GM21381 (cell line): ENCODE measurements around the gene KCNJ12.
A peak's percentile ranks its signal among the peaks of the same experiment; 100 is the strongest.
"Not testable (repeated sequence)": the region's sequence is repeated elsewhere in the genome, so short reads cannot be mapped to it uniquely, and the experiment has no call there.

ENCODE experiments used
- ATAC-seq: cut with Tn5 transposase; IDR thresholded peaks from one replicate; pipeline ENCODE4 v1.9.1; 2021; ENCODE audit warnings: mild to moderate bottlenecking, moderate library complexity; ENCODE audit not compliant: unreplicated experiment

Gene KCNJ12

DNA sequence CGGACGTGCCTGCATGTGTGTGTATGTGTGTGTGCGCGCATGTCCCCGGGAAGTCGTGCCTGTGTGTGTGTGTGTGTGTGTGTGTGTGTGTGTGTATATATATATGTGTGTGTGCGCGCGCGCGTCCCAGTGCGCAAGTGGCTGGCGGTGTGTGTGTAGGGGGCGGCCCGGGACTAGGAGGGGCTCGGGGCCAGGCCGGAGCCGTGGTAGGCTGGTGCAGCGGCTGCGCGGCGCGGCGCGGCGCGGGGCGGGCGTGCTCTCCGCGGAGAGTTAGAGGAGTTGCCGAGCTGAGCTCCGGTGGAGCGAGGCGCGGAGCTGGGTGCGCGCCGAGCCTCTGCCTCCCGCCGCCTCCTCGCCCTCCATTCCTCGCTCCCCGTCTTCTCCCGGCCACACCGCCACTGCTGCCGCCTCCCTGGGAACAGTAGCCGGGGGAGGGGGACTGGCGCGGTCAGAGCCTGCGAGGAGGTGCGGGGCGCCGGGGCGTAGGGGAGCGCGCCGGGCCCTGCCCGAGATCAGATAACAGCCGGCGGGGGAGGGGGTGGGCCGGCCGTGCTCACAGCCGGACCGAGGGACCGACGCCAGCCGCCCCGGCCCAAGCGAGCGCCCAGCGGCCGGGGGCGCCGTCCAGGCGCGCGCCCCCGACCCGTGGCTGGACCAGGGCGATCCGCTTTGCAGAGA, at the start of gene KCNJ12:
Gene KCNJ12, plus strand, starts transcription at position 277 of the 678 bp plus-strand sequence. CDS start 38,986 bp downstream, outside the sequence.
- ATAC-seq = no peak

DNA sequence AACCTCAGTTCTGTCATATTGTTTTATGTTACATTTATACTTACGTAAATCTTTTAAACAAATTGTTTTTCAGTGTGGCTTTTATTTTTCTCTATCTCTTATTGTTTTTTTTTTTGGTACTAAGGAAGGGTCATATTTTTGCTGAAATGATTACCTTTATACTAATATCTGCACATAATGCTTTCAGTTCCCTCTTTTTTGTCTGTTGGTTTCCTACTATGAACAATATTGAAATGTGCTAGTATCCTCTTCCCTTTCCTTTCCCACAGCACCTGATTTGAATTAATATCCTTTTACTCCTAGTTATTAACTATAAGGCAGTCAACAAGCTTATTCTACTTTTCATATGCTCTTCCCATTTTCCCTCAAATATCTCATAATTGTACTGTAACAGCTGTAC, 48.2 kb upstream of the KCNJ12 start:
- ATAC-seq = not testable (repeated sequence)

DNA sequence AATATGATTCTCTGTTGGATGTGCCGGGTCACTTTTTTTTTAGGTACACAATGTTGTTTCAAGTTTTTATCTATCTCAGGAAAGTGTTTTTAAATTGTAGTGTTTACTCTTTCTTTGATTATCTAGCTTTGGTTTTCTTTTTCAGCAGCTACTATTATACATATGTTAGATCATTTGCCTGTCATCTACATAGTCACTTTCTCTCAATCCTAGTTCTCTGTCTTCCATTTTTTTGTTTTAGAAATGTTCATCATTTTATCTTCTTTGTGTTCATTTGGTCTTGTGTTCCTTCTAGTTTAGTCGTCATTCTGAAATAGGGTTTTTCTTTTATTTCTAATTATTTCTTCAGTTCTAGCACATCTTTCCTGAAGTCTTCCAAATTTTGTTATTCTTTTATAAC, 47.4 kb upstream of the KCNJ12 start:
- not testable (repeated sequence) for ATAC-seq

DNA sequence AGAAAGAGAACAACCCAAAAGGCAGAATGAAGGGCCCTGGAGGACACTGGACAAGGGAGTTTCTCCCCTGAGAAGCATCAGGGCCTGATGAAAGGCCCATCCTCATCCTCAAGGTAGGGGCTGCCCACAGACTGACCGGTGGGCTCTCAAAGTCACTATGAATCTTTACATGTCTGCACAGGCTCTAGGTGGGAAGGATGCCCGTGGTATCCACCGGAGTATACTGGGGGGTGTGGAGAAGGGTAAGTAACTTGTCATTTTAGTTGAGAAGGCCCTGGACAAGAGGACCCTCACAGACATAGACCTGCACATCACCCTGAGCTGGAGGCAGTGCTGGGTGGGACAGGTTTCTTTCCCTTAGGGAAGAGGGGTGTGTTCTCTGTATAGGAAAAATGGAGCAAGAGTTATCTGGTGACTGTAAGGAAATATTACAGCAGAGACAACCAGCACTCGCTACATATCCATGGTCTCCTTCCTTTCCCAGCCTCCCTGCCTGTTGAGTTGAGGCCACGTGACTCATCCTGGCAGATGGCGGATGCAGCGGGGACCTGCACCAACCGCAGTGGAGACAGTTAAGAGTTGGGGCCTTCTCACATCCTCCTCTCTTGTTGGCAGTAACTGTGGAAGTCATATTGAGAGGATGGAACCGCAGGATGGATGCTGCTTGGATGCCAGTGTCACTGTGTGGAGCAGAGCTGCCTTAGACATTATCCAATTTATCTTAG, 45.6 kb upstream of the KCNJ12 start:
- no peak for ATAC-seq

DNA sequence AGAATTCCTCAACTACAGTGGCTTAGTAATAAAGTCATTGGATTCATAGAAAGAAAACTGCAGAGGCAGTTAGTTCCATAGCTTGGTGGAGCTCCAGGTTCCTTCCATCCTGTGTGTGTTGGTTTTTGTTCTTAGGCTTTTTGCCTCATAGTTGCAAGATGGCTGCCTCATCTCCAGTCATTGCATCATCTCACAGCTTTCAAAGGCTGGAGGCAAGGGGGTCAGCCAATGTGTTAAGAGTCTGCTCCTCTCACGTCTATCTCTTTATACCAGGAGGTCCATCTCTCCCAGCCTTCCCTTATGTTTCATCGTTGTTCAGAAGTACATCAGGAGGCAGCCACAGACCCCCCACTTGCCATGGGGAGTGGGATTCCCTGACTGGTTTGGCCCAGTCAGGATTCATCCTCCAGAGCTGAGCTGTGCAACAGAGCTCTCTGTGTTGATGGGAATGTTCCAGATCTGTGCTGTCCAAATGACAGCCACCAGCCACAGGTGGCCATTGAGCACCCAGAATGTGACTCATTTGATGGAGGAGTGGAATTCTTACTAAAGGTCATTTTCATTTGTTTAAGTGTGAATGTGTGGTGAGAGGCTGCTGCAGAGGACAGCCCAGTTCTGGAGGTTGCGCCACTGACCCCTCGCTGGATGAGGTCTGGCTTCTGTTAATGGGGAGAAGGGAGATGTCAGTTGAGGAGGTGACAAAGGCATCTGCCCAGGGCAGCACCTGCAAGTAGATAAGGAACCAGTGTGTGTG, 39.4 kb upstream of the KCNJ12 start:
- ATAC-seq = not testable (repeated sequence)

DNA sequence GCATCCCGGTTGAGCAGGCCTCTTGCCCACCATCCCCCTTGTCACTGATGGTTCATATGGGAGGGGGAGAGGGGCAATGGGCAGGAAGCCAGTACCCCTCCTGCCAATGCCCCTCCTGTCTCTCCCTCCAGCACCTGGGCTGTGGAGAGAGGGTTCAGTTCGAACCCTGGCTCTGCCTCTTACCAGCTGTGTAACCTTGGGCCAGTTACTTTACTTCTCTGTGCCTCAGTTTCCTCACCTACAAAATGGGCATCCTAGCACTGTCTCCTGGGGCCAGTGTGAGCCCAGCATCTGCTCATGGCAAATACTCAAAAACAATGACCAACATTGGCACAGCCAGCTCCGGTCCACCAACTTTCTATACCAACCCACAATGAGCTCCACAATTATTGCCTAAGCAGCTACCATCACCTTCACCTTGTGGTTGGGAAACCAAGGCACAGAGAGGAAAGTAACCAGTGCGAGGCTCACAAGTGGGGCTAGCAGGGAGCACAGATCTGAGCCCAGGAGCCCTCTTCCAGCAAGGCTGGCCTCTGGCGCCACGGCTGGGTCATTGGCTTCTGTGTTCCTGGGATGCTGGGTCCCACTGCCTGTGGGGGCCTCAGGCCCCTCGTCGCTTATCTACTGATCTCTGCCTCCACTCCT, 38.1 kb upstream of the KCNJ12 start:
- ATAC-seq = not testable (repeated sequence)

DNA sequence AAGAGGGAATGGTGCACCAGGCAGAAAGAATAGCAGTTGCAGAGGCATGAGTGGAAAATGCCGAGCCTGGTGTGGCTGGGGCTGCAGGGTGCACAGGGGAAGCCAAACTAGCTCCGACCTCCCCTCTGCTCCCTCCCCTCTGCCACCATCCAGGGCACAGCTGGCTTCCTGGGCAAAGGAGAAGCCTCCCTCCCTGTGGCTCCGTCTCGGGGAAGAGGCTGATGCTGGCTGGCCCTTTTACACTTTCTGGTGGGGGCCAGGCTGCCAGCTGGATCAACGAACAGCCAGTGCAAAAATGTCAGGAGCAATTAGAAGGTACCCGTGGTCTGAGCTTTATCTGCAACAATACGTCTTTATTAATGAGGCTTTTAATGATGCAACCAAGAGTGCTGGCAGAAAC, 37.1 kb upstream of the KCNJ12 start:
- ATAC-seq = no peak

DNA sequence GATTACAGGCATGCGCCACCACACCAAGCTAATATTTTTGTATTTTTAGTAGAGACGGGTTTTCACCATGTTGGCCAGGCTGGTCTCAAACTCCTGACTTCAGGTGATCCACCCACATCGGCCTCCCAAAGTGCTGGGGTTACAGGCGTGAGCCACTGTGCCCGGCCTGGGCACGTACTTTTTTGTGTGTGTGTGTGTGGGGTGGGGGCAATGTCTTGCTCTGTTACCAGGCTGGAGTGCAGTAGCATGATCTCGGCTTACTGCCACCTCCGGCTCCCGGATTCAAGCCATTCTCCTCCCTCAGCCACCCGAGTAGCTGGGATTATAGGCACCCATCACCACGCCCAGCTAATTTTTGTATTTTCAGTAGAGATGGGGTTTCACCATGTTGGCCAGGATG, 36.6 kb upstream of the KCNJ12 start:
- not testable (repeated sequence) for ATAC-seq

DNA sequence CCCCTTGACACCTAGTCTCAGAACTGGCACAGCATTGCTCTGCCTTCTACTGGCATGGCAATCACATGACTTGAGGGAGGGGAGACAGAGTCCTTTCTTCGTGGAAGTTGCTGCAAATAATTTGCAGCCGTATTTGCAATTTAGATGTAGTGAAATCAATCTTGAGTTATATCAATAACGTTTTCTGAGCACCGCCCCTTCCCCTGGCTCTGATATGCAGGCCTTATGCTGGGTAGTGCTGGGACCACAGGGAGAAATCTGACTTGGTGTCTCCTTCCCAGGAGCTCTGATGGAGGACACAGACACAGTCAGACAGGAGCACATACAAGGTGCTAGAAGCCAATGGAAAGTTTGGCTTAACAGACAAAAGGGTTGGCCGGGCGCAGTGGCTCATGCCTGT, 35.8 kb upstream of the KCNJ12 start:
- ATAC-seq = not testable (repeated sequence)

DNA sequence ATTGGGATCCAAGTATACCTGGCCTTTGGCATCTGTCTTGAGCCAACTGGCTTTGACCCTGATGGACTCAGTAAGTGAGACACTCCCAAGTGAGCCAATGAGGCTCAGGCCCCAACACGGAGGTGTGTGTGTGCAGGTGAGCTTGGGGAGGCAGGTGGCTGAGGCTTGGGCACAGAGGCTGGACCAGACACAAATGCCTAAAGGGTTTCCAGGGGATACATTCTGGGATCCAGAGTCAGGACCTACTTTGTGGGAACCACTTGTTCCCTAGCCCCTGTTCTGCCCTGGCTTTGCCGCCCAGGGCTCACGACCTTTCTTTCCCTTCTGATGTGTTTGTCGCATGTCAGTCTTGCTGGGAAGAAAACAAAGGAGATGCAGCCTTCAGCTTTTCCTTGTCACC, 34.9 kb upstream of the KCNJ12 start:
- ATAC-seq = not testable (repeated sequence)

DNA sequence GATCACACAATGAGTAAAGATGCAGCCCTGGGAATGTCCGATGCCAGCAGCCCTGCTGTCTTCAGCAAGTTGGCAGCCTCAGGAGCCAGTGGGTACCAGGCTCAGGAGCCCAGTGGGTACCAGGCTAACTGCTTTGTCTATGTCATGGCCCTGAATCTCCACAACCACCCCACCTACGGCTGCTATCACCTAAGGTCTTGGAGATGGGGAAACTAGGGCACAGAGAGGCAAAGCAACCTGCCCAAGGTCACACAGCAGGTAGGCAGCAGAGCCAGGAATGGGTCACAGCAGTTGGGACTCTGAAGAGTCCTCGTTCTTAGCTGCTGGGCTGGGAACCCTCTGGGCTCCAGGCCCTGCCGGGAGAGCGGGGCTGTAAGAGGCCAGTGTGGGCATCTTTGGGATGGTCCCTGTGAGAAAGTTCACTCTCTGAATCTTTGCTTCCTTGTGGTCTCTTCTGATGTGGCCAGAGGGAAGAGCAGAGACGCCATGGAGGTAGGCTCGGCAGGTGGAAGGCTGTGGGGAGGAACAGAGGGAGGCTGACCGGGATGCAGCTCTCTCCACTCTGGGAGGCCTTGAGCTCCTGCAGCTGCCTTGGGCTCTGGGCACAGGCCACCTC, 34.1 kb upstream of the KCNJ12 start:
- ATAC-seq = not testable (repeated sequence)

DNA sequence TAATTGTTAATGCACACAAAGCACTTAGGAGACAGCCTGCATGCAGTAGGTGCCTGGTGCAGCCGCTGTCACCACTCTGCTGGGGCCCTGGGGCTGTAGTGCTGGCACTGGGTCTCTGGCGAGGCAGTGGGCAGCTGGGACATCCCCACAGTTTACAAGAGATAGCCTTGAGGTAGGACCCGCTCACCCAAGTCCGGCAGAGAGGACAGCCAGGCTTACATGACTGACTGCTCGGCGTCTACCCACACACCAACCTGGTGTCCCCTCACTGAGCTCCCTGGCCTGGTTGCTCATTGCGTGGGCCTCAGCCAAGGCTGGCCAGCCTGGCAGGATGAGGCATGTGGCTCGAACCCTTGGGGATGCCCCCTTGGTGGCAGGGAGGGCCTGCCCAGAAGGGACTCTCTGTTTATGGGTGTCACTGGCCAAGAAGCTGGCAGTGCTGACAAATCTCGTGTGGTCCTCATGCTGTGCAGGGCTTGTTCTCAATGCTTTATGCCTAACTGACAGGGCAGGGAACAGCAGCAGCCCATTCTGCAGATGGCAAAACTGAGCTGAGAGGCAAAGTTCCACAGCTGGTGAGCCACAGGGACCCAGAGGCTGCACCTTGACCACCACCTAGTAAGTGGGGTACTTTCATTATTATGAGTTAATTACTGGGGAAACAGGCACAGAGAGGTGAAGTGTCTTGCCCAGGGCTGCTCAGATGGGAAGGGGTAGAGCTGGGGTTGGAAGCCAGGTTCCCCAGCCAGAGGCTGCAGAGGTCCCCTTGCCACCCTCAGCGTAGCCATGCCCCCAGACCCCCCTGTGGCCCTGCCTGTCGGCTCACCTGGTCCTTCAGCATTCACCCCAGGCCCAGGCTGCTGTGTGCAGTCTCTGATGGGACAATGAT, 32.9 kb upstream of the KCNJ12 start:
- ATAC-seq = not testable (repeated sequence)

DNA sequence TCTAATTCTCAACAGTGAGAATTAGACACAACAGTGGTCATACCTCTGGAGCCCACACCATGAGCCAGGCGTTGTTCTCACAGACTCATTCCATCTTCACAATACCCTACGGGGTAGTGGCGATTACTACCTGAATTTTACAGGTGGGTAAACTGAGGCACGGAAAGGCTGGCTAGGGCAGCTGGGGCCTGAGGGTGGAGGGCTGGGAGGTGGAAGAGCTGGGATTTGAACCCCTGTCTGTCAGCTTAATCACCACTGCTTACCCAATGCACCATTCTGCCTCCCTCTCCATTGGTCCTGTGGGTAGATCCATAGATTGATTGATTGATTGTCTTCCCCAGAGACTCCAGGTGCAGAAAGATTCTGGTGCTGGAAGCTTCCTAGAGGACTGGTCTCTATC, 31.4 kb upstream of the KCNJ12 start:
- ATAC-seq = not testable (repeated sequence)

DNA sequence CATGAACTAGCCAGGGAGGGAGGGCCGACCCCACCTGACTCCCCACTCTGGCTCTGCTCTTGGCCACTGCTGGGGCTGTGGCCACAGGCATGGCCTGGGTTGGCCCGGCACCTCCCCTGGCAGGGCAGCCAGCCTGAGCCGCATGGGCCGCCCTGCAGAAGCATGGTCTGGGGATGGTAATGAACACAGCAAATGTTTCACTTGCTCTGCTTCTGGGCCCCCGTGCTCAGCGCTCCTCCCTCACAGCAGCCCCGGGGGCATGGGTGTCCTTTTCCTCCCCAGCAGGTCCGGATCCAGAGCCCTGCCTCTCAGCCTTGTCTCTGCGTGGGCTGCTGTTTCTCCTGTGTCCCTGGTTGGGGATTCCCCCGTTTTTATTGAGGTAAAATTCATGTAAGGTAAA, 30.9 kb upstream of the KCNJ12 start:
- ATAC-seq = no peak

DNA sequence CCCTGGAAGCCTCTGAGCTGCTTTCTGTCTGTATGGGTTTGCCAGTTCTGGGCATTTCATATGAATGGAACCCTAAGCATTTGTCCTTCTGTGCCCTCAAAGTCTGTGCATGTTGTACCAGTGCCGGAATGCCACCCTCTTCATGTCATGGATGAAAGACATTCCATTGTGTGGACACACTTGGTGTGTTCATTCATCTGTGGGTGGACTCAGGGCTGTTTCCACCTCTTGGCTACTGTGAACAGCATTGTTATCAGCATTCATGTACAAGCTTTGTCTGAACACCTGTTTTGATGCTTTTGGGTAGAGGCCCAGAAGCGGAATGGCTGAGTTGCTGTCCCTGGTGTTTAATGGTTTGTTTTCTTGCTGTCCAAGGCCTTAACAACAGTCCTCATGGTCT, 30.1 kb upstream of the KCNJ12 start:
- not testable (repeated sequence) for ATAC-seq

DNA sequence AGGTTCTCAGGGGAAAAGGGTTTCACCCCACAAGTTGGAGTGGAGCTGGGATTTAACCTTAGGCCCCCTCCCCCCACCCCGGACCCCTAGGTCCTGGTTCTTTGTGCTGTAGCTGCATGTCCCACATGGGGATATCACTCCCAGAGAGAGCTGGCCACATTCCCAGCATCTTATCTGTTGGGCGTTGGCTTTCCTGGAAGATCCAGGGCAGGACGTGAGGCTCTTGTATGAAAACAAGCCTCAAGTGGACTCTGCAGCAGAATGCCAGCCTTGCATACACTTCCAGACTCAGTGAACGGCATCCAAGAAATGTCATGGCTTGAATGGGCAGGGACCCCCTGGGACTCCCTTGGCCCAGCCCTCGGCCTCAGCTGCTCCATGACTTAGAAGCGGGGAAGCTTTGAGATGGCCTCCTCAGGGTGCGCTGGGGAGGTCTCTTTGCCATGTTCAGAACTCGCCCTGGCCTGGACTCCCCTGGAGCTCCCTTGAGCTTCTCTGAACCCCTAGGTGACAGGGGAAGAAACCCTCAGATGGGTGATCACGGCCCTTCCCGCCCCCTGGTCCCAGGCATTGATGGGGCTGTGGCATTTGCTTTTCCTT, 29.4 kb upstream of the KCNJ12 start:
- not testable (repeated sequence) for ATAC-seq

DNA sequence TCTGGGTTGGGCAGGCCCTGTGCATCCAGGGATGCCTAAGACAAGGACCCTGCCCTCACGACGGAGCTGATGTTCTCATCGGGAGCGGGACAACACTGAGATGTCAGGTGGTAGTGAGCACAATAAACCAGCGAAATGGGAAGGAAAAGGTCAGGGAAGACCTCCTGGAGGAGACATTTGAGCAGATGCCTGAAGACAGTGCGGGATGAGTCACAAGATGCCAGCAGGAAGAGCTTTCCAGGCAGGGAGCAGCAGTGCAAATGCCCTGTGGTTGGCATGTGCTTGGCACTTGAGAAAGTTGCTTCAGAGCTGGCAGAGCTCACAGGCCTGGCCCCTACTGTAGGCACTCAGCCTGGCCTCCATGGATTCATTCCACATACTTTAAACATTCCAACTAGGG, 28.5 kb upstream of the KCNJ12 start:
- ATAC-seq = not testable (repeated sequence)

DNA sequence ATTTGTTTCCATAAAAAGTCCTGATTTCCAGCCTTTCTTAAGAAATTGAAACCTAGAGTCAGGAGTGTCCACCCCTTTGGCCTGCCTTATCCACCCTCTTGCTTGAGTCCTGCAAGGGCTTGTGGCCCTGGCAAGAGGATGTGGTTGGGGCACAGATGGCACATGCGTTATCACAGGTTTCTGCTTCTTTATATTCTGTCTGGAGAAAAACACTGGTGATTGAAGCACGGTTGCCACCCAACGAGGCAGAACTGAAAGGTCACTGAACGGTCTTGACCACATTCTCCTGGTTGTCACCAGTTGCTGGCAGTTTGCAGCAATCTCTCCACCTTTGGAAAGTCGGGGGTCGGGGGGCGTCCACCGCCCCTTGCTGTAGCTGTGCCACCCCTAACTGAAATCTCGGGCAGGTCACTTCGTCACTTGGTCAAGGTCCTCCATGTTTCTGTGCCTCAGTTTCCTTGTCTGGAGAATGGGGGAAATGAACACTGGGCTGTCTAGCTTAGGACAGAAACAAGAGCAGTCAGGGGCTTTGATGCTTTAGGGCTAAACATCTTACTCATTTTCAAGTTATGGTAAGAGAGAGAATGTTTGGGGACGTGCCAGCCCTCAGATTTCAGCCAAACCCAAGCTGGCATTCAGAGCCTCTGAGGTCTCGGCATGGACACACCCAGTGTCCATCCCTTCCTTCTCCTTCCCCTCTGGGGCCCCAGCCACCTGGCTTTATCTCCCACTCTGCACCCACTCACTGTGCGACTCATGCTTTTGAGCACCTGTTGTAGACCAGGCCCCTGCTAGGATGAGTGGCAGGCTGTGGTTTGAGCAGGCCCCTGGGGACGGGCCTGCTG, 27.9 kb upstream of the KCNJ12 start:
- ATAC-seq = peak; percentile 45

DNA sequence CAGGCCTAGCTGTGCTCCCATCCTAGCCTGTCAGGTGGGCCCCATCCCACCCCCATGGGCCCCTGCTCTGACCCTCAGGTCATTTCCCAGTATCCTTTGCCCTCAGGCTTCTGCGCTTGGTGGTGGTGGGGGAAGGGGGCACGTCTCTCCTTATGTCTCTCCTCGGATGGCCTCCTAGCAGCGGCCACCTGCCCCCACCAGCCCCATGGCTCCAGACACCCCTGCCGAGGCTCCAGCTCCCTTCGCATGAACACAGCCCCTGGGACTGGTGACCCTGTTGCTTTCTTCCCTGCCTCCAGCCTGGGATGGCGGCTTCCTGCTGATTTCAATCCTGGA, 27.3 kb upstream of the KCNJ12 start:
- ATAC-seq = not testable (repeated sequence)
